Ammon's horn (tissue), 1 donor: ENCODE results near the gene KRTAP5-1.
"Not testable (repeated sequence)": the region's sequence is repeated elsewhere in the genome, so short reads cannot be mapped to it uniquely, and the experiment has no call there.

ENCODE experiments used
- DNase-seq: peaks from one replicate; pipeline ENCODE4 v3.0.0-alpha.2; 2016; ENCODE audit warnings: low spot score

The KRTAP5-1 gene, protein sequence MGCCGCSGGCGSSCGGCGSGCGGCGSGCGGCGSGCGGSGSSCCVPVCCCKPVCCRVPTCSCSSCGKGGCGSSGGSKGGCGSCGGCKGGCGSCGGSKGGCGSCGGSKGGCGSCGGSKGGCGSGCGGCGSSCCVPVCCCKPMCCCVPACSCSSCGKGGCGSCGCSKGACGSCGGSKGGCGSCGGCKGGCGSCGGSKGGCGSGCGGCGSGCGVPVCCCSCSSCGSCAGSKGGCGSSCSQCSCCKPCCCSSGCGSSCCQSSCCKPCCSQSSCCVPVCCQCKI

DNA sequence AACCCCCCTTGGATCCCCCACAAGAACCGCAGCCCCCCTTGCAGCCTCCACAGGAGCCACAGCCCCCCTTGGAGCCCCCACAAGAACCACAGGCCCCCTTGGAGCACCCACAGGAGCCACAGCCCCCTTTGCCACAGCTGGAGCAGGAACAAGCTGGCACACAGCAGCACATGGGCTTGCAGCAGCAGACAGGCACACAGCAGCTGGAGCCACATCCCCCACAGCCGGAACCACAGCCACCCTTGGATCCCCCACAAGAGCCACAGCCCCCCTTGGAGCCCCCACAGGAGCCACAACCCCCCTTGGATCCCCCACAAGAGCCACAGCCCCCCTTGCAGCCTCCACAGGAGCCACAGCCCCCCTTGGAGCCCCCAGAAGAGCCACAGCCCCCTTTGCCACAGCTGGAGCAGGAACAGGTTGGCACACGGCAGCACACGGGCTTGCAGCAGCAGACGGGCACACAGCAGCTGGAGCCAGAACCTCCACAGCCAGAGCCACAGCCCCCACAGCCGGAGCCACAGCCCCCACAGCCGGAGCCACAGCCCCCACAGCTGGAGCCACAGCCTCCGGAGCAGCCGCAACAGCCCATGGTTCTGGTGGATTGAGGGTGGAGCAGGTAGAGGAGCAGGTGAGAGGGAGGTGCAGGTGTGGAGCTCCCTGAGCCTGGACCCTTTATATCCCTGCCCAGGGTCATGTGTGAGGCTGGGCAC is at the start of gene KRTAP5-1:
Gene KRTAP5-1, minus strand, starts transcription at position 623 of the 710 bp plus-strand sequence. Its CDS starts 34 bp downstream, at position 589.
- DNase-seq = not testable (repeated sequence)

GRCh38 chr11:1633864-1634263 is 48.8 kb upstream of the KRTAP5-1 start:
- no peak for DNase-seq

GRCh38 chr11:1632053-1632714 is 47.1 kb upstream of the KRTAP5-1 start:
- DNase-seq = no peak

DNA sequence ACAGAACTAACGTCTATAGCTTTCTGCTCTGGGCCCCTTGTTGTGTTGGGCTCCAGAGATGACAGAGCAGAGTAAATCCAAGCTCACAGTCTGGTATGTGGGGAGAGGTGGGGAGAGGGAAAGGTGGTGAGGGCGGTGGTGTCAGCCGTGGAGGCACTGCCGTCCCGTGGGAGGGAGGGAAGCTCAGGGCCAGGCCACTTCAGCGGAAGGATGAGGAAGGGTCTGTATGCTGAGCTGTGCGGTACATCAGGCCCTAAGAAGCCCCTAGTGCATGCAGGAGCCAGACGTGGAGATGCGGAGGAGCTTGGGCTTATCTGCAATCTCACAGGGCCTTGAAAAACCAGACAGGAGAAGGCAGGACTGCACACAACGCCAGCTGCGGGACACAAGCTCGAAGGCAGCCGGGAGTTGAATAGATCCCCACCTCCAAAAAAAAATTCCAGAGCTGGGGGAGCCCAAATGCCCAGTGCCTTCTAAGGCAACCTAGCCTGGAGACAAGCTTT is 46.0 kb upstream of the KRTAP5-1 start:
- no peak for DNase-seq

DNA sequence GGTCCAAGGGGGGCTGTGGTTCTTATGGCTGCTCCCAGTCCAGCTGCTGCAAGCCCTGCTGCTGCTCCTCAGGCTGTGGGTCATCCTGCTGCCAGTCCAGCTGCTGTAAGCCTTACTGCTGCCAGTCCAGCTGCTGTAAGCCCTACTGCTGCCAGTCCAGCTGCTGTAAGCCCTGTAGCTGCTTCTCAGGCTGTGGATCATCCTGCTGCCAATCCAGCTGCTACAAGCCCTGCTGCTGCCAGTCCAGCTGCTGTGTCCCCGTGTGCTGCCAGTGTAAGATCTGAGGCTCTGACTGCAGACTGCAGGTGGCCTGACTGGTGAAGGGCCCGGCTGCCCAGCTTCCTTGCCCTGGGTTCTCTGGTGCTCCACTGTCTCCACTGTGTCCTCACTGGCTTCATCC is 45.2 kb upstream of the KRTAP5-1 start:
- no peak for DNase-seq

DNA sequence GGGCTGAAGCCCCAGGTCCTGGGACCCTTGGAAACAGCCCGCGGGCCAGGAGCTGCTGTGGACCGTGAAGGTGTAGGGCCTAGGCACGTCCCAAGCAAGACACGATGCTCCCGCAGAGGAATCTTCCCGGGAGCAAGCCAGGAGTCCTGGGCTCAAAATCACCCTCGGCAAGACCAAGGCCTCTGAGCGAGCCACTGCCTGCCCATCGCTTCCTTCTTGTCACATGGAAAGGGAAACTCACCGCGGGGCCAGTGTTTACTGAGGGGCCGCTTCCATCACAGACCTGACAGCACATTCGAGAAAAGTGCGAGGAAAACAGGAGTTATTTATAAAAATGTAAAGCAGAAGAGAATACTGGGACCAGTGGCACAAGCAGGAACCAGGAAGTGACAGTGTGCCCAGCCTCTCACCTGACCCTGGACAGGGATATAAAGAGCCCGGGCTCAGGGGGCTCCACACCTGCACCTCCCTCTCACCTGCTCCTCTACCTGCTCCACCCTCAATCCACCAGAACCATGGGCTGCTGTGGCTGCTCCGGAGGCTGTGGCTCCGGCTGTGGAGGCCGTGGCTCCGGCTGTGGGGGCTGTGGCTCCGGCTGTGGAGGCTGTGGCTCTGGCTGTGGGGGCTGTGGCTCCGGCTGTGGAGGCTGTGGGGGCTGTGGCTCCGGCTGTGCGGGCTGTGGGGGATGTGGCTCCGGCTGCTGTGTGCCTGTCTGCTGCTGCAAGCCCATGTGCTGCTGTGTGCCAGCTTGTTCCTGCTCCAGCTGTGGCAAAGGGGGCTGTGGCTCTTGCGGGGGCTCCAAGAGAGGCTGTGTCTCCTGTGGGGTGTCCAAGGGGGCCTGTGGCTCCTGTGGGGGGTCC is 44.5 kb upstream of the KRTAP5-1 start, which contains the start of gene KRTAP5-5:
Gene KRTAP5-5, plus strand, starts transcription at position 450 of the 860 bp plus-strand sequence. Its CDS starts 66 bp downstream, at position 516.
- DNase-seq = no peak

DNA sequence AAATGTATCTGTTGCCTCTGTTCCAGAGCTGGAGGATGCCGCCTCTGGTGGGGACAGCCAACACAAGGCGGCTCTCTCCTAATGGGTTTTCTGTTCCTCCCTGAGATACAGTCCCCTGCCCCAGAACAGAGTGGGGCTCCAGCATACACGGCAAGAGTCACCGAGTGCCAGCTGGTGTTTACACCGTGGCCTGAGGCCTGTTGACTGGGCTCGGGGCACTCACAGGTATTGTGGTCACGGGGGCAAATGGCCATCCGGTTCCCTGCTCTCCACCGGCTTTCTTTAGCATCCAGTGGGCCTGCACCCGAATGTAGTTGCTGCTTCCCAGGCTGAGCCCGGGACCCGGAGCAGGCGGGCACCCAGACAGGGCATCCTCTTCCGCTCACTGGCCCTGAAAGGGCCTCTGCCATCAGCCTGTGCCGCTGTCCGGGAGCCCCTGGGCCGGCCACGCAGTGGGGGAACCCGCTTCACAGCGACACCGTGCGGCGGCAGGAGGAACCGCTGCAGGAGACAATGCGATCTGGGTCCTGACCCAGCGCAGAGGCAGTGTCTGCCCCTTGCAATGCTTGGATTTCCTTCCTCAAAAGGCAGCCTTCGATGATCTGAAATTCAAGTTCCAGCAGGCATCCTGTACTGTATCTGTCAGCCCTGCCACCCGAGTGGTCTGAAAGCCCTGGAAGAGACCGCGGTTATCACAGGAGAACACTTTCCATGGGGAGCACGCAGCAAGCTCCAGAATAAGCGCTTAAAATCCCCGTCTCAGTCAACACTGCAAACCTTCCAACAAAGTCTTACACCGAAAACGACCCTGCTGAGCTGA is 43.6 kb upstream of the KRTAP5-1 start:
- DNase-seq = peak; percentile 59

DNA sequence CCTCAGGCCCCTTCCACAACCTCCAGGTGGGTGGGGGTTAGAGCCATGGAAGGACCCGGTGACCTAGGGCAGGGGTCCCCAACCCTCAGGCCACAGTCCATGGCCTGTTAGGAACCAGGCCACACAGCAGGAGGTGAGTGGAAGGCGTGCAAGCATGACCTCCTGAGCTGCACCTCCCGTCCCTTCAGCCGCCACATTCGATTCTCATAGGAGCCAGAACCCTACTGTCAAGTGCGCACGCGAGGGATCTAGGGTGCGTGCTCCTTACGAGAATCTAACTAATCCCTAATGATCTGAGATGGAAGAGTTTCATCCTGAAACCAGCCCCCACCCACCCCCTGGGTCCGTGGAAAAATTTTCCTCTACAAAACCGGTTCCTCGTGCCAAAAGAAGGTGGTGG is 40.5 kb upstream of the KRTAP5-1 start:
- DNase-seq = no peak

- no peak for DNase-seq
Measured at GRCh38 chr11:1624621-1625020, 39.5 kb upstream of the KRTAP5-1 start.

GRCh38 chr11:1623716-1624115 is 38.6 kb upstream of the KRTAP5-1 start:
- no peak for DNase-seq

DNA sequence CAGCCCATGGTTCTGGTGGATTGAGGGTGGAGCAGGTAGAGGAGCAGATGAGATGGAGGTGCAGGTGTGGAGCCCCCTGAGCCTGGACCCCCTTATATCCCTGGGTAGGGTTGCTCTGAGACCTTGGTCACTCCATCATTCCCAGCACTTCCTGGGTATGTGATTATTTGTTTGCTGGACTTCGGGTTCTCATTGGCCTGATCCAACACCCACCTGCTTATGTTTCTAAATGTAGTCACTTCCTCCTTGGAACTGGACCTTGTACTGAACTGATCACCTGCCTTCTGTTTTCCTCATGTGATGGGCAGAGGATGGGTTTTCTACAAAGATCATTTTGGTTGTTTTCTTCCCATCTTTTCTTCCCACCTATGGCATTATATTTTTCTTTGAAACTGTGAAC is 37.0 kb upstream of the KRTAP5-1 start, which contains the start of gene KRTAP5-4:
Gene KRTAP5-4, minus strand, starts transcription at position 53 of the 400 bp plus-strand sequence. Its CDS starts 45 bp downstream, at position 8.
- no peak for DNase-seq

- no peak for DNase-seq
Measured at GRCh38 chr11:1619449-1619848, 34.4 kb upstream of the KRTAP5-1 start.

DNA sequence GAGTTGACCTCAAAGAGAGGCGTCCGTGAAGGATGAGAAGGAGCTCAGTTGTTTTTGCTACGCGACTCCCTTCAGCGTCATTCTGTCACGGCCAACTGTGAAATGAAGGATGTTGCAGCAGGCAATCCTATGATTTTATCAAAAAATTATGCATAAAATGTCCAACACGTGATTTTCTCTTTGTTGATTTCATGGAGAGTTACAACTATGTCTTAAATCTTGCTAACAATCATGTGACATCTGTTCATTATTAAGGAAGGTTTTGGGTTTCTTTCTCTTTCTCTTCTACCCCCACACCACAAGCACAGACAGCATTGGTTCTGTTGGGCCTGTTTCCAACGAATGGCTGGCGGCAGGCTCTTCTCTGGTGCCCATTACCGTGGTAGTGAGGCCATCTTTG is 33.1 kb upstream of the KRTAP5-1 start:
- DNase-seq = no peak

DNA sequence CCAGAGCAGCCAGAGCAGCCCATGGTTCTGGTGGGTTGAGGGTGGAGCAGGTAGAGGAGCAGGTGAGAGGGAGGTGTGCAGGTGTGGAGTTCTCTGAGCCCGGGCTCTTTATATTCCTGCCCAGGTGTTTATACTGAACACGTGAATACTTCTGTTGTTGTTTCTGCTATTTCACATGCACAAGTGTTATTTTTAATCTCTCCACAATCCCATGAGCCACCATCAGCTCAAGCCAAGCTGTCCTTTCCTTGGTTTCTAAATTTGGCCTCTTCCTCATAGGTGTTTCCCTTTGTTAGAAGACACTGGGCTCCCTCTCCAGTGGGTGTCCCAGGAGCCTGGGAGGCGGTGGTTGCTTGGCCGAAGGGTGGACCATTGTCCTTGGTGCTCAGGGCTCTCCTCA is 23.3 kb upstream of the KRTAP5-1 start, which contains the start of gene KRTAP5-3:
Gene KRTAP5-3, minus strand, starts transcription at position 101 of the 400 bp plus-strand sequence. Its CDS starts 78 bp downstream, at position 23.
- no peak for DNase-seq

- not testable (repeated sequence) for DNase-seq
Measured at GRCh38 chr11:1607901-1608300, 22.8 kb upstream of the KRTAP5-1 start.

- not testable (repeated sequence) for DNase-seq
Measured at GRCh38 chr11:1607156-1607845, 22.2 kb upstream of the KRTAP5-1 start.

- not testable (repeated sequence) for DNase-seq
Measured at GRCh38 chr11:1605923-1606322, 20.8 kb upstream of the KRTAP5-1 start.

GRCh38 chr11:1604711-1605110 is 19.6 kb upstream of the KRTAP5-1 start:
- DNase-seq = no peak

GRCh38 chr11:1604181-1604580 is 19.1 kb upstream of the KRTAP5-1 start:
- no peak for DNase-seq

DNA sequence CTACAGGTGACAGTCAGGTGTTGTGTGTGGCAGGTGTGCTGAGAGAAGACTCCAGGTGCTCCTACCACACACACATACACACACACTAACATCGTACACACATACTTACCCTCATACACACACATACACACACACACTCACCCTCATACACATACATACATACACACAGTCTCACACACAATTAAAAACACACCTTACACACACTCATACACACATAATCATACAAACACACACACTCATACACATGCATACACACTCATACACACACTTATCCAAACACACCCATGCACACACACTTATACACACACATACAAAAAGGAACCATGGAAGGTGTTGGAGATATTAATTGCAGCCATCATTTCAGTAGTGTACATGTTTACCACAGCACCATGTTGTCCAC is 18.5 kb upstream of the KRTAP5-1 start:
- DNase-seq = no peak
